Mesenchymal stem cell (in vitro differentiated cells and primary cell): Measurements from ENCODE around the gene ZBED2.

ENCODE experiments used
- DNase-seq: peaks from one replicate; pipeline ENCODE4 v3.0.0-alpha.2; 2013
- H2AFZ ChIP-seq: one replicate; pipeline ENCODE4 v1.6.1; 2013; ENCODE audit warnings: low read depth, mild to moderate bottlenecking, control low read depth, inconsistent platforms, low read length, moderate library complexity
- H2AK5ac ChIP-seq: 2 replicates; pipeline ENCODE4 v1.6.1; 2013; ENCODE audit warnings: low read length, moderate library complexity, mild to moderate bottlenecking, inconsistent platforms; ENCODE audit not compliant: severe bottlenecking
- H2BK120ac ChIP-seq: one replicate; pipeline ENCODE4 v1.6.1; 2013; ENCODE audit warnings: low read depth, mild to moderate bottlenecking, inconsistent platforms, low read length, moderate library complexity
- H2BK12ac ChIP-seq, 2 experiments: one replicate each; pipeline ENCODE4 v1.6.1; 2013; ENCODE audit warnings: inconsistent platforms in 2 of 2, low read length in 2 of 2, mild to moderate bottlenecking in 2 of 2, moderate library complexity in 2 of 2, control low read depth in 1 of 2
- H2BK15ac ChIP-seq: one replicate; pipeline ENCODE4 v1.6.1; 2013; ENCODE audit warnings: mild to moderate bottlenecking, low read depth, inconsistent platforms; ENCODE audit not compliant: poor library complexity, severe bottlenecking
- H2BK5ac ChIP-seq: 2 replicates; pipeline ENCODE4 v1.6.1; 2013; ENCODE audit warnings: low read depth, mild to moderate bottlenecking, low read length, control low read depth, inconsistent platforms; ENCODE audit not compliant: poor library complexity, severe bottlenecking
- H3K14ac ChIP-seq, 2 experiments: one replicate each; pipeline ENCODE4 v1.6.1; 2013; ENCODE audit warnings: inconsistent platforms in 2 of 2, low read length in 2 of 2, control low read depth in 1 of 2, mild to moderate bottlenecking in 1 of 2, moderate library complexity in 1 of 2
- H3K18ac ChIP-seq, 2 experiments: one replicate each; pipeline ENCODE4 v1.6.1; 2013; ENCODE audit warnings: inconsistent platforms in 2 of 2, low read length in 2 of 2, control low read depth in 1 of 2, low read depth in 1 of 2, mild to moderate bottlenecking in 1 of 2
- H3K23ac ChIP-seq, 2 experiments: one replicate each; pipeline ENCODE4 v1.6.1; 2013; ENCODE audit warnings: inconsistent platforms in 2 of 2, low read length in 2 of 2, mild to moderate bottlenecking in 2 of 2, moderate library complexity in 2 of 2, control low read depth in 1 of 2
- H3K27ac ChIP-seq: 2 replicates; pipeline ENCODE4 v1.5.1; 2013; ENCODE audit warnings: mild to moderate bottlenecking, moderate library complexity, low read length, control low read depth, inconsistent platforms; ENCODE audit not compliant: poor library complexity, severe bottlenecking
- H3K27me3 ChIP-seq, 2 experiments: 2 replicates each; pipeline versions ENCODE4 v1.6.1 to v1.7.0; 2013; ENCODE audit warnings: low read length in 2 of 2, mild to moderate bottlenecking in 2 of 2, moderate library complexity in 2 of 2, control low read depth in 1 of 2, inconsistent platforms in 1 of 2; ENCODE audit not compliant: control insufficient read depth in 1 of 2, insufficient read depth in 1 of 2
- H3K36me3 ChIP-seq, 2 experiments: 2 replicates each; pipeline versions ENCODE4 v1.6.1 to v1.7.0; 2013; ENCODE audit warnings: low read length in 2 of 2, control low read depth in 1 of 2, inconsistent platforms in 1 of 2, low read depth in 1 of 2, mild to moderate bottlenecking in 1 of 2; ENCODE audit not compliant: insufficient read depth in 2 of 2, control insufficient read depth in 1 of 2
- H3K4ac ChIP-seq, 2 experiments: one replicate each; pipeline ENCODE4 v1.6.1; 2013; ENCODE audit warnings: inconsistent platforms in 2 of 2, low read length in 2 of 2, mild to moderate bottlenecking in 2 of 2, moderate library complexity in 2 of 2, control low read depth in 1 of 2, low read depth in 1 of 2
- H3K4me1 ChIP-seq: 2 replicates; pipeline ENCODE4 v1.6.1; 2013; ENCODE audit warnings: low read depth, low read length, control low read depth; ENCODE audit not compliant: control insufficient read depth, insufficient read depth
- H3K4me2 ChIP-seq: 2 replicates; pipeline ENCODE4 v1.6.1; 2013; ENCODE audit warnings: low read length, mild to moderate bottlenecking, inconsistent platforms; ENCODE audit not compliant: poor library complexity, severe bottlenecking
- H3K4me3 ChIP-seq, 2 experiments: 2 replicates each; pipeline versions ENCODE4 v1.5.1 to v1.7.0; 2013; ENCODE audit warnings: low read length in 2 of 2, mild to moderate bottlenecking in 2 of 2, control low read depth in 1 of 2, low read depth in 1 of 2; ENCODE audit not compliant: insufficient read depth in 1 of 2
- H3K79me1 ChIP-seq: replicated peaks from 2 replicates; pipeline ENCODE4 v1.6.1; 2013; ENCODE audit warnings: mild to moderate bottlenecking, control low read depth, low read length, inconsistent platforms; ENCODE audit not compliant: poor library complexity, severe bottlenecking
- H3K9ac ChIP-seq: 2 replicates; pipeline ENCODE4 v1.7.0; 2013; ENCODE audit warnings: mild to moderate bottlenecking, low read length, moderate library complexity
- H3K9me3 ChIP-seq: 2 replicates; pipeline ENCODE4 v1.7.0; 2013; ENCODE audit warnings: mild to moderate bottlenecking, low read length; ENCODE audit not compliant: control insufficient read depth
- H4K8ac ChIP-seq: one replicate; pipeline ENCODE4 v1.6.1; 2013; ENCODE audit warnings: inconsistent platforms, mild to moderate bottlenecking, low read length, moderate library complexity
- H4K91ac ChIP-seq: one replicate; pipeline ENCODE4 v1.6.1; 2013; ENCODE audit warnings: mild to moderate bottlenecking, low read length, inconsistent platforms
- WGBS: methylation state at CpG from one replicate; pipeline ENCODE4 v1.1.7; 2013; ENCODE audit warnings: mixed read lengths; 5-methylcytosine and 5-hydroxymethylcytosine counted together

Gene ZBED2

DNA sequence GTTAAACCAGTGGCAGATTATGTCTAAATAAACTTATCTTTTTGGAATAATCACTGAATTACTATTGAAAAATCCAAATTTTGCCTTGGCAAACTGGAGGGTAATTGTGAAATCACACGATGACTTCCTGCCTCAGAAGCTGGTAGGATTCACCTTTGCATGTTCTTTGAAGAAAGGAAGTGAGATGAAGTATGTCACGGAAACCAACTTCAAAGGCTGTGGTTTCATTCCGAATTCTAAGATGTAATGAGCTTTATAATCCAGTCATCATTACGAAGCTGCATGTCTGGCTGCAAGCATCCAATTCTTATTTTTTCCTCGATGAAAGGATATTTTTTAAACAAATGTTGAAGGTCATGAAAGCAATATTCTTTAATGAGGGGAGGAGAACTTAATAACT lies 15.0 kb upstream of the ZBED2 start:
- Histone ChIP-seq H3K4me1 (no peaks in the 10 kb centered on the region), H3K23ac (no peak overlapping the region), H2BK12ac (no peak overlapping the region), H3K14ac (no peak overlapping the region), H2BK5ac (no peak overlapping the region), H2BK120ac (no peak overlapping the region), H3K4me3 (no peak overlapping the region), H2AK5ac (no peak overlapping the region), H2BK15ac (no peak overlapping the region), H3K18ac (no peak overlapping the region), H3K4ac (no peak overlapping the region), H3K79me1 (no peaks in the 10 kb centered on the region), H2AFZ (no peak overlapping the region), H4K91ac (no peak overlapping the region), H3K27me3 (peaks cover 0 to 5% of the 10 kb centered on the region in 2 experiments), H3K36me3 (no peaks in the 10 kb centered on the region), H4K8ac (no peak overlapping the region), H3K4me2 (no peak overlapping the region), H3K9me3 (no peaks in the 10 kb centered on the region), H3K9ac (no peak overlapping the region), H3K27ac (no peak overlapping the region)
- 97% methylated on average over 5 of the region's 5 CpGs for WGBS
- DNase-seq: no peak

DNA sequence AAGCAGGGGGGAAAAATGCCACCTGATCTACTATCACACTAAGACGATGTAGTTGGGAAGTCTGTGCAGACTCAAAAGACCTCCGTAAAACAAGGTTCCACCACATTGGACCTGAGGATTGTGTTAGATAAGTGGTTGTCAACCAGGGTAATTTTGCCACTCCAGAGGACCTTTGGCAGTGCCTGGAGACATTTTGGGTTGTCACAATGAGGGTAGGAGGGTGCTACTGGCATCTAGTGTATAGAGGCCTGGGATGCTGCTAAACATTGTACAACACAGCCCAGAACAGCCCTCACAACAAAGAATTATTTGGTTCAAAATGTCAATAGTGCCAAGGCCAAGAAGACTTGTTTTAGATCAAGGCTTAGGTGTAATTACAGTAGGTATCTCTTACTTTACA lies 14.6 kb upstream of the ZBED2 start:
- no peaks in the 10 kb centered on the region for H3K79me1 ChIP-seq
- no peaks in the 10 kb centered on the region for H3K4me1 ChIP-seq
- no peak overlapping the region for H3K4me2 ChIP-seq
- H3K23ac ChIP-seq: no peak overlapping the region
- no peak overlapping the region for H4K8ac ChIP-seq
- no peak overlapping the region for H2BK120ac ChIP-seq
- no peak overlapping the region for H4K91ac ChIP-seq
- no peak overlapping the region for H2AK5ac ChIP-seq
- no peak for DNase-seq
- H2AFZ ChIP-seq: no peak overlapping the region
- no peak overlapping the region for H2BK12ac ChIP-seq
- no peak overlapping the region for H3K14ac ChIP-seq
- H3K27ac ChIP-seq: no peak overlapping the region
- H3K9me3 ChIP-seq: no peaks in the 10 kb centered on the region
- no peaks in the 10 kb centered on the region for H3K36me3 ChIP-seq
- H3K4ac ChIP-seq: no peak overlapping the region
- no peak overlapping the region for H3K18ac ChIP-seq
- peaks cover 0 to 5% of the 10 kb centered on the region in 2 experiments for H3K27me3 ChIP-seq
- no peak overlapping the region for H3K4me3 ChIP-seq
- no peak overlapping the region for H2BK15ac ChIP-seq
- H2BK5ac ChIP-seq: no peak overlapping the region
- H3K9ac ChIP-seq: no peak overlapping the region
- WGBS: 95% methylated on average over 2 of the region's 2 CpGs

DNA sequence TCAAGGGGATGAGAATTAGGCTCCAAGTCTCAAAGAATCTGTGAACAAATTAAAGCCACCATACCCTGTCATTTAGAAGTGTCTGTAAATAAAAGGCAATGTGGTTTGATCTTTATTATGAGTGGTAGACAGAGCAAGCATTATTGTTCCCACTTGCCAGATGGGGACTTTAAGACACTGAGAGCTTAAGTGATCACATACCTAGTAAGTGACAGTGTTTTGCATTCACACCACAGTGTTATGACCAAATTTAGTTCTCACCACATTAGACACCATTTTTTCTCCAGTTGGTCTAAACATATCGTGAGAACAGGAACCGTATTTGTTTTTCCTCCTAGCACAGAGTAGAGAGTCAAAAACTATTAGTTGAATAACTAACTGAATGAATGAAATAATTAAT lies 13.2 kb upstream of the ZBED2 start:
- no peak overlapping the region for H4K91ac ChIP-seq

DNA sequence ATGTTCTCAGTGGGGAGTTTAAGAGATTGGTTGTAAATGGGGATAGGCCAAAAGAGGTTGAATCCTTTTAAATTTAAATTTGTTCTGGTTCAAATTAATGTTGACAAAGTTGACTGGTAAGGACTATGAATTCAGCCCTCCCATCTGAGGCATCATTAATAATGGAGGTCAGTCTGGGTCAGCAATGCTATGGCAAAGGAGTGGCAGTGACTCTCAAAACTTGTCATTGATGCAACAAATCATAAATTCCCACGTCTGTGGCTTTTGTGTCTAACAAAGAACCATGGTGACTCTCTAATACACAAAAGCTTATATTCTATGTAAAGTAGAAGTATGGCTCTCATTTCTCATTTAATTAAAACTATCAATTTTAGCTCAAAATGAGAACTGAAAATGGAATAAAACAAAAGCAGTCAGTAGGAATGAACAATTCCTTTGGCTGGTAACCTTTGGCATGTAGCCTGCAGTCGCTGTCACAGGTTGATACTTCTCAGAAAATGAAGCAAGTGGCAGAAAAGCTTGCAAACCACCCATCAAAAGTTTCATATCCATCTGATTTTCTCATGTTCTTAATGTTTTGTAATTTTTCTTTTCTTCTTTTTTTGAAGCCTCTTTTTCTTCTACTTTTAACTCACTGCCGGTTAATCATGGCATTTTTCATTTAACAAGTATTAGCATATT lies 12.2 kb upstream of the ZBED2 start:
- DNase-seq: no peak
- Histone ChIP-seq H3K4me3 (no peak overlapping the region), H3K27me3 (peaks cover 0 to 5% of the 10 kb centered on the region in 2 experiments), H3K23ac (no peak overlapping the region), H3K18ac (no peak overlapping the region), H4K91ac (no peak overlapping the region), H2BK120ac (no peak overlapping the region), H3K79me1 (no peaks in the 10 kb centered on the region), H3K14ac (no peak overlapping the region), H3K4me2 (no peak overlapping the region), H2BK15ac (no peak overlapping the region), H3K27ac (no peak overlapping the region), H2AK5ac (no peak overlapping the region), H3K4me1 (no peaks in the 10 kb centered on the region), H3K4ac (no peak overlapping the region), H3K9ac (no peak overlapping the region), H2AFZ (no peak overlapping the region), H4K8ac (no peak overlapping the region), H2BK5ac (no peak overlapping the region), H2BK12ac (no peak overlapping the region), H3K36me3 (no peaks in the 10 kb centered on the region), H3K9me3 (no peaks in the 10 kb centered on the region)
- WGBS: 100% methylated on average over 2 of the region's 3 CpGs

More for the DNA sequence above, 13.2 kb upstream of the ZBED2 start:
- Histone ChIP-seq H3K27ac (no peak overlapping the region), H3K4me2 (no peak overlapping the region), H3K4me3 (no peak overlapping the region), H3K4ac (no peak overlapping the region), H3K18ac (no peak overlapping the region), H3K79me1 (no peaks in the 10 kb centered on the region), H2BK12ac (no peak overlapping the region), H3K9me3 (no peaks in the 10 kb centered on the region), H2BK15ac (no peak overlapping the region), H4K8ac (no peak overlapping the region), H2AFZ (no peak overlapping the region), H2AK5ac (no peak overlapping the region), H3K9ac (no peak overlapping the region), H3K4me1 (no peaks in the 10 kb centered on the region), H3K14ac (no peak overlapping the region), H3K36me3 (no peaks in the 10 kb centered on the region), H3K23ac (no peak overlapping the region), H2BK120ac (no peak overlapping the region), H3K27me3 (peaks cover 0 to 5% of the 10 kb centered on the region in 2 experiments), H2BK5ac (no peak overlapping the region)
- DNase-seq: no peak
- no CpG with 5 or more reads among the region's 2 CpGs for WGBS
